HG02981 (cell line): ENCODE measurements around the gene SLC6A13.
"Not testable (repeated sequence)": the region's sequence is repeated elsewhere in the genome, so short reads cannot be mapped to it uniquely, and the experiment has no call there.

Source experiments
- ATAC-seq: cut with Tn5 transposase; IDR thresholded peaks from one replicate; pipeline ENCODE4 v1.9.1; 2021; ENCODE audit warnings: mild to moderate bottlenecking, moderate library complexity; ENCODE audit not compliant: unreplicated experiment

The SLC6A13 gene

GRCh38 chr12:265096-265495, 2.5 kb upstream of the SLC6A13 start:
- no peak for ATAC-seq

GRCh38 chr12:264269-264668, 1.6 kb upstream of the SLC6A13 start:
- no peak for ATAC-seq

- no peak for ATAC-seq
Measured at GRCh38 chr12:263574-263973, 938 bp upstream of the SLC6A13 start.

- ATAC-seq = no peak
Measured at GRCh38 chr12:262113-262512, 523 bp downstream of the SLC6A13 start.

GRCh38 chr12:257521-258321, 4.9 kb downstream of the SLC6A13 start:
- ATAC-seq = no peak

GRCh38 chr12:256958-257357, 5.7 kb downstream of the SLC6A13 start:
- no peak for ATAC-seq

GRCh38 chr12:256225-256624, 6.4 kb downstream of the SLC6A13 start:
- no peak for ATAC-seq

GRCh38 chr12:254912-255311, 7.7 kb downstream of the SLC6A13 start:
- no peak for ATAC-seq

GRCh38 chr12:254039-254438, 8.6 kb downstream of the SLC6A13 start:
- ATAC-seq = no peak

- no peak for ATAC-seq
Measured at GRCh38 chr12:253116-253831, 9.4 kb downstream of the SLC6A13 start.

- no peak for ATAC-seq
Measured at GRCh38 chr12:252636-253035, 10.0 kb downstream of the SLC6A13 start.

- ATAC-seq = no peak
Measured at GRCh38 chr12:247271-247670, 15.4 kb downstream of the SLC6A13 start.

GRCh38 chr12:243381-243780, 19.3 kb downstream of the SLC6A13 start:
- no peak for ATAC-seq

GRCh38 chr12:242496-242895, 20.1 kb downstream of the SLC6A13 start:
- no peak for ATAC-seq

- ATAC-seq = no peak
Measured at GRCh38 chr12:241266-241665, 21.4 kb downstream of the SLC6A13 start.

- no peak for ATAC-seq
Measured at GRCh38 chr12:240566-240965, 22.1 kb downstream of the SLC6A13 start.

- no peak for ATAC-seq
Measured at GRCh38 chr12:238736-239398, 23.8 kb downstream of the SLC6A13 start.

- ATAC-seq = no peak
Measured at GRCh38 chr12:238116-238515, 24.5 kb downstream of the SLC6A13 start.

GRCh38 chr12:237026-237815, 25.4 kb downstream of the SLC6A13 start:
- no peak for ATAC-seq

GRCh38 chr12:236445-236844, 26.2 kb downstream of the SLC6A13 start:
- no peak for ATAC-seq

GRCh38 chr12:235967-236366, 26.7 kb downstream of the SLC6A13 start:
- not testable (repeated sequence) for ATAC-seq
